H1 (cell line): ENCODE data around the gene ESYT1. TPM values are rescaled to one million over a fixed set of nuclear protein-coding genes. Genes with fewer than 3 reads are reported as not detected.

ENCODE experiments used
- ATF3 ChIP-seq: IDR thresholded peaks from 2 replicates; pipeline ENCODE4 v1.6.1; 2011; ENCODE audit warnings: low read depth, mild to moderate bottlenecking, low read length; ENCODE audit not compliant: insufficient read depth
- CHD7 ChIP-seq: fragments of 300-600 bp; sonication (generic); IDR thresholded peaks from 2 replicates; pipeline ENCODE4 v1.7.1; 2012; ENCODE audit warnings: low read length, moderate library complexity, mild to moderate bottlenecking, inconsistent platforms; ENCODE audit not compliant: insufficient replicate concordance
- POLR2A ChIP-seq, 2 experiments: IDR thresholded peaks; 1 replicate in 1 of 2; 2 replicates in 1 of 2; pipeline ENCODE4 v1.6.1; 2011; ENCODE audit warnings: low read depth in 2 of 2, low read length in 2 of 2, mild to moderate bottlenecking in 2 of 2; ENCODE audit errors: control extremely low read depth in 1 of 2
- RXRA ChIP-seq: IDR thresholded peaks from 2 replicates; pipeline ENCODE4 v1.6.1; 2011; ENCODE audit warnings: low read depth, mild to moderate bottlenecking, low read length, moderate library complexity; ENCODE audit not compliant: insufficient read depth
- TAF7 ChIP-seq: optimal IDR thresholded peaks from 2 replicates; pipeline ENCODE3; 2011; ENCODE audit warnings: low read depth, mild to moderate bottlenecking, inconsistent platforms, low read length, moderate library complexity, borderline replicate concordance
- polyA plus RNA-seq, 7 experiments: library from polyadenylated mRNA; depleted of rRNA in 3 of 7; stranded (reverse) in 5 of 7; unstranded in 2 of 7; fragments of >200 nt in 5 of 7; fragments of 200-250 nt in 2 of 7; gene quantifications; 1 replicate in 5 of 7; 2 replicates in 1 of 7; 4 replicates in 1 of 7; pipeline versions ENCODE4 v1.2.1 to v1.2.3, GENCODE V29; 2011 to 2013; ENCODE audit warnings: missing spikeins in 2 of 7, mixed read lengths in 2 of 7
- total RNA-seq: library from RNA; stranded (reverse); fragmentation: NEBNext Ultra II Directional; extraction: Animal tissue kit (Norgen Biotek cat#: 25700); gene quantifications from 2 replicates; pipeline ENCODE4 v1.2.1, GENCODE V29; 2021

The ESYT1 gene
- total and polyA plus RNA-seq, 2 of the 8 experiments (the other 6 are each of a cell fraction or from before 2014, with no cell fraction given) = 86.9 to 165 TPM

GRCh38 chr12:56160894-56161689 lies 33.0 kb downstream of the ESYT1 start (continued):
- peak; percentile 1 for TF ChIP-seq CHD7
- TF ChIP-seq TAF7 = peak; percentile 3
- no peak for TF ChIP-seq ATF3
- TF ChIP-seq RXRA = no peak
- peak; percentile 36 to 81 for TF ChIP-seq POLR2A (IDR thresholded peaks at IDR 0.05; ENCODE audit: control extremely low read depth in 1 of 2, low read depth in 2 of 2, low read length in 2 of 2)
